ENCODE data around the gene SLC6A3.

The SLC6A3 gene

DNA sequence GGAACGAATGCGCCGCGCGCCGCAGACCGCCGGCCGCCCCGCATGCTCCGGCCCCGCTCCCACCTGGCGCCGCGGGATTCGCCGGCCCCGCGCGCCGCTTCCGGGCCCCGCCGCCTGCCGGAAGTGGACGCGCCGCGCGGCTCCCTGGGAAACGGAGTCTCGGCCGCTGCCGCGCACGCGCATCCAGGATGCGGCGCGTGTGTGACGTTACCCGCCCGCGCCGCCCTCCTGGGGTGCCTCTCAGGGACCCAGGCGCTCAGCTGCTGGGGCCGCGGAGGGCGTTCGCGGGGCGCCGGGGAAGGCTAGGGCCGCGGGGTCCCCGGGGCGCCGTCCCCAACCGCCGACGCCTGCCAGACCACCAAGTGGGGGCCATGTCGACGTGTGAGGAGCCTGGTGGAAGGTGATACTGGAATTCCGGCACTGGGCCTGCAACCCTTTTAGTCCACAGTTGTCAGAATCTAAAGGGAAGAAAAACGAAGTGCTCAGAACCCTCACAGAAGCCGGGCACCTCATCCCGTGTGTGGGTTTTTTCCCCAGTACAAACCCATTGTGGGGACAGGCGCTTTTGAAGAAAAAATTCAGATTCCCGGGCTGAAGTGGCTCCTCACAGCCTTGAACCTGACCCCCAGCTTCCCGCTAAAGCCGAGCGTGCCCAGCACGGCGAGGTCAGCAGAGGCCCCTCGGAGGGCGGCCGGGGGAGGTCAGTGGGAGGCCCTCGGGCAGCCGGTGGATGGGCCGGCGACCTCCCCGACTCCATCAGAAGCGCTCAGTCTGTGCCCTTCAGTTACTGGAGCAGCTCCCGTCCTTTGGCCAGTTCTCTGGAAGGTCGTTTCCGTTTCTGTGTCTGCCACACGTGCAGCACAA, 100.0 kb downstream of the SLC6A3 start, which contains the start of gene CLPTM1L:
TSS of gene CLPTM1L (minus strand) at position 125 of the 864 bp plus-strand sequence. CDS start 258 bp downstream, outside the sequence.
- DNase-seq, result peak; percentile 93 to 98

DNA sequence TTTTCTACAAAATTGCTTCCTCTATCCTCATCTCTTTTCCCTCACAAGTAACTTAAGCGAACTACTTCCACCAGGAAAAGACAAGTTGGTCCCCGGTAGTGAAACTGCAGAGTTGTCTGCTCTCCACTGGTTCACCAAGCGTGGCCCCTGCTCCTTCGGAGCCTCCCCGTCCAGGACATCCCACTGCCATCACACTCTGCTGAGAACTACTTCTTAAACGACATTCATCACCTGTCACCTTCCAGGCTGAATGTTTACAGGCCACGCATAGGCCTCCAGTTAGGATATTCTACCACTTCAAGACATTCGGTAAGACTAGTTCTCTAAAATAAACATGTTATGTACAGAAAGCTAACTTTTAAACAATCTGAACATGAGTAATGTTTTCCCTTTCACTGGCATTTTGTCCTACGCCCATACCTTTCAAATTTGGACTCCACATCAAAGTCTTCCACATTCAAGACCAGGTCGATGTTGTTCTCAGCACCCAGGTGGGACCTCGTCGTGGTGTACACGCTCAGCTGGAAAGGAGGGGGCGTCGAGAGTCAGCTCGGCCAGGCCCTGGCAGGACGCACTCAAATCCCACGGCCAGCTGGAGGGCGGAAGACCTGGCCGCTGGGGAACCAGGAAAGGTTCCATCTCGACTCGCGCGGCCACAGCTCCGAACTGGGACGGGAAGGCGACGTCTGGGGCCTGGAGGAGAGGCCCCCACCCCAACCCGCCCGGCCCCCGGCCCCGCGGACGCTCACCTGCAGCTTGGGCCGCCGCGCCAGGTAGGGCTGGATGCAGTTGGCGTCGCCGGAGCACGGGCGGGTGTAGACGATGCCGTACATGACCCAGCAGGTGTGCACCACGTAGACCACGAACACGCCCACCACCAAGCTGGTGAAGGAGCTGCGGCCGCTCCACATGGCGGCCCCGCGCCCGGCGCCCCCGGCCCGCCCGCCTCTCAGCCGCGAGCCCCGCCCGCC, 101.0 kb downstream of the SLC6A3 start:
- DNase-seq, result no peak

DNA sequence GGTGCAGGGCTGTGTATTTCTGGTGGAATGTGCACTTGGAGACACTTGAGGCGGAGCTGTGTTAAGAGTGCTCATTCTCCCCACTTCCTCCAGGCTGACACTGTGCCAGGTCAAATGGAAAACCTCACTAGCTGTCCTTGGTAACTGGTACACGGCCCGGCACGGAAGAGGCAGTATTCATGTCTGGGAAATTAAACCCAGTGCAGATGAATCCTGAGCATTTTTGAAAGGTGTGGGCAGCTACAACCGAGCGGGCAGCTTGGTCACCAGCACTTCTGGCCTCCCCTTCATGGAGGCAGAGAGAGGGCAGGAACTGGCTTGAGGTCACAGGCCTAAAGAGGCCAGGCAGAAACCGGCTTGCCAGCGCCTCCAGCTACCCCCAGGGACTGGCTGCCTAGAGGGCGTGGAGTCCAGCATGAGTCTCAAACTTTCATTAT, 101.9 kb downstream of the SLC6A3 start:
- DNase-seq, result no peak

Measured in NCI-H1930 (cell line).